ENCODE results near the gene NDE1.
A peak's percentile ranks its signal among the peaks of the same experiment; 100 is the strongest.
"Not testable (repeated sequence)": the region's sequence is repeated elsewhere in the genome, so short reads cannot be mapped to it uniquely, and the experiment has no call there.

The NDE1 gene

GRCh38 chr16:15641753-15642556 lies 8.1 kb upstream of the NDE1 start:
- Mint-ChIP-seq H3K4me3 (peak overlapping the region; percentile 79), H3K27me3 (no peaks in the 10 kb centered on the region), H3K4me1 (ENCODE audit: low read depth) (peaks cover 49% of the 10 kb centered on the region), H3K27ac (peak overlapping the region; percentile 98), H3K9me3 (no peaks in the 10 kb centered on the region), H3K36me3 (ENCODE audit: low read depth) (peaks cover 44% of the 10 kb centered on the region)
- intact Hi-C loops (cut with micrococcal nuclease) = loop anchor here (2.0 to 5.0 kb wide), 4 partner anchors 31 to 120 kb away; no protein-coding TSS in a partner anchor

DNA sequence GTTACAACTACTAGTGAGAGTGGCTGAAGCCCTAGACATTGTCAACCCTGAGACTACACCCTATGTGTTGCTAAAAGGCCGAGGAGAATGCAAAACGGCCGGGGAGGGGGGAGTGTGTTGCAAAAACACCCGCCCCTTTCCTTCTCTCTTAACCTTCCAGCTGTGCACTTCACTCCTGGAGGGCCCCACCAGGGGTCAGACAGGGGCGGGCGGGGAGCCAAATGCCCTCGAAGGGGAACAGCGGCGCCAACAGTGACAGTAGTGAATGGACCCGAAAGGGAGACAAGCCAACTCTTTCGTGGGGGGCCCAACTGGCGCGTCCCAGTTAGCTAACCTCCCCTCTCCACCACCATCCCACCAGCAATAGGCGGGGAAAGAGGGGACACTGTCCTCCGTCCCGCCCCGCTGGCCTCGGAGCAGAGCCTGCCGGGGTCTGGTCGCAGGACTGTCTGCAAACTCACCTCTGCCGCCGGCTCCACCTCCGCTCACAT lies 7.4 kb upstream of the NDE1 start:
- Mint-ChIP-seq H3K36me3 (ENCODE audit: low read depth) (peaks cover 38% of the 10 kb centered on the region), H3K4me3 (peak overlapping the region; percentile 79), H3K9me3 (no peaks in the 10 kb centered on the region), H3K27me3 (no peaks in the 10 kb centered on the region), H3K4me1 (ENCODE audit: low read depth) (peaks cover 42% of the 10 kb centered on the region), H3K27ac (peak overlapping the region; percentile 98)
- intact Hi-C loops (cut with micrococcal nuclease) = loop anchor here (2.0 to 5.0 kb wide), 4 partner anchors 30 to 120 kb away; no protein-coding TSS in a partner anchor

DNA sequence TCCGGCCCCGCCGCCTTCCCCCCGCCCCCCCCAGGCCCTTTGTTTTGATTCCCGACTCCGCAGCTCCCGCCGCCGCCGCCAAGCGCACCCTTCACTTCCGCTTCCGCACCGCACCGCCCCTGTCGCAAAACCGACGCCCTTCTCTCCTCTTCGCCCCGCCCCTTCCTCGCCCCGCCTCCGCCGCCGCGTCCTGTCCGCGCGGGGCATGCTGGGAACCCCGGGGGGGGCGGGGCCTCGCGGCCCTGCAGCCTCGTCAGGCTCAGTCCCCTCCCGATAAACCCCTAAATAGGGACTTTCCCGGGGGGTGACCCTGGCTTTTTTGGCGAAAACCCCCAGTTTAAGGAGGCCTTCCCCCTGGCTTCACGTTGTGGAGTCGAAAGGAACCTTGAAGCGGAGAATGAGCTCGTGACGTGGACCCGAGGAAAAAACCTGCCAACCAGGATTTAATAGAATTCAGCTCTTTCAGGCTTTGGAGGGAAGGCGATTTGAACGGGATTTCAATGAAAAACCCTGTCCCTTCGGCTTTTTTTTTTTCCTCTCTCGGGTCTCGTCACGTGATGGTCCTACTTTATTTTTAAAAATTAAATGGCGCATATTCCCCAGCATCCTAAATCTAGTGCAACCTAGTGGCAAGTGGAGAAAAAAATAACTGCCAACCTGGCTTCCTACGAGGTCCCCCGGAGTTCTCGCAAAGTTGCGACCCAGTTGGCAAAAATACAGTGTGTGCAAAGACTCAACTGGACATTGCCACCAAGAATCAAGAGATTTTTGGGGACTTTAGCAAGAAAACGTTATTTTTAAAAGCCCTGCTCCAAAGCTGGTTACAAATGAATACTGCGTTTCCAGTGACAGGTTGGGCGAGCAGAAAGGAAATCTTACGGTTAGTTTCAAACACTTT lies 6.7 kb upstream of the NDE1 start, which contains the start of gene MARF1:
Gene MARF1, minus strand, starts transcription at position 107 of the 898 bp plus-strand sequence. CDS start 3,921 bp downstream, outside the sequence.
- peak within 1 kb of the TSS; percentile 79 for H3K4me3 Mint-ChIP-seq
- H3K9me3 Mint-ChIP-seq = no peaks in the 10 kb centered on the region
- peaks cover 39% of the 10 kb centered on the region for H3K4me1 Mint-ChIP-seq (ENCODE audit: low read depth)
- H3K36me3 Mint-ChIP-seq (ENCODE audit: low read depth) = peaks cover 31% of the 10 kb centered on the region
- H3K27me3 Mint-ChIP-seq = no peaks in the 10 kb centered on the region
- intact Hi-C loops (cut with micrococcal nuclease) = loop anchor here (2.0 to 5.0 kb wide), 4 partner anchors 30 to 121 kb away; no protein-coding TSS in a partner anchor
- H3K27ac Mint-ChIP-seq = peak within 1 kb of the TSS; percentile 98

GRCh38 chr16:15643946-15644250 lies 6.1 kb upstream of the NDE1 start:
- Mint-ChIP-seq H3K36me3 (ENCODE audit: low read depth) (peaks cover 25% of the 10 kb centered on the region), H3K4me3 (peak overlapping the region; percentile 79), H3K27me3 (no peaks in the 10 kb centered on the region), H3K27ac (peak overlapping the region; percentile 98), H3K4me1 (ENCODE audit: low read depth) (peaks cover 33% of the 10 kb centered on the region), H3K9me3 (no peaks in the 10 kb centered on the region)
- intact Hi-C loops (cut with micrococcal nuclease) = loop anchor here (2.0 to 5.0 kb wide), 4 partner anchors 29 to 122 kb away; no protein-coding TSS in a partner anchor

GRCh38 chr16:15644267-15644961 lies 5.6 kb upstream of the NDE1 start:
- peaks cover 20% of the 10 kb centered on the region for H3K36me3 Mint-ChIP-seq (ENCODE audit: low read depth)
- no peaks in the 10 kb centered on the region for H3K27me3 Mint-ChIP-seq
- intact Hi-C loops (cut with micrococcal nuclease) = loop anchor here (5.0 kb wide), 2 partner anchors 47 to 122 kb away; no protein-coding TSS in a partner anchor
- H3K27ac Mint-ChIP-seq = peak overlapping the region; percentile 98
- H3K4me3 Mint-ChIP-seq = no peak overlapping the region
- peaks cover 28% of the 10 kb centered on the region for H3K4me1 Mint-ChIP-seq (ENCODE audit: low read depth)
- H3K9me3 Mint-ChIP-seq = no peaks in the 10 kb centered on the region

DNA sequence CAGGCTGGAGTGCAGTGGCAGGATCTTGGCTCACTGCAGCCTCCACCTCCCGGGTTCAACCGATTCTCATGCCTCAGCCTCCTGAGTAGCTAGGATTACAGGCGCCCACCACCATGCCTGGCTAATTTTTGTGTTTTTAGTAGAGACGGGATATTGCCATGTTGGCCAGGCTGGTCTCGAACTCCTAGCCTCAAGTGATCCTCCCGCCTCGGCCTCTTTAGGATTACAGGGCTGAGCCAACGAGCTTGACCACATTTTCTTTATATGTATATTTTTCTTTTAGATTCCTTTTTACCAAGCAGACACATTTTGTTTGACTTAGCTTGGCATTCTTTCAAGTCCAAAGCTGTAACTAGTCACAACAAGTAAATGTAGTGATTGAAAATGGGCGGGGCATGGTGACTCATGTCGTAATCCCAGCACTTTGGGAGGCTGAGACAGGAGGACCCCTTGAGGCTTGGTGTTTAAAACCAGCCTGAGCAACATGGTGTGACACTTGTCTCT lies 5.0 kb upstream of the NDE1 start:
- H3K4me1 Mint-ChIP-seq (ENCODE audit: low read depth) = peaks cover 28% of the 10 kb centered on the region
- intact Hi-C loops (cut with micrococcal nuclease) = loop anchor here (5.0 kb wide), 2 partner anchors 48 to 123 kb away; no protein-coding TSS in a partner anchor
- H3K27me3 Mint-ChIP-seq, H3K4me3 Mint-ChIP-seq, H3K27ac Mint-ChIP-seq, H3K9me3 Mint-ChIP-seq: not testable (repeated sequence)
- H3K36me3 Mint-ChIP-seq (ENCODE audit: low read depth) = peaks cover 15% of the 10 kb centered on the region

- H3K4me3 Mint-ChIP-seq; H3K27ac Mint-ChIP-seq; intact Hi-C loops (cut with micrococcal nuclease); H3K9me3 Mint-ChIP-seq; H3K27me3 Mint-ChIP-seq: not testable (repeated sequence)
- Mint-ChIP-seq H3K36me3 (ENCODE audit: low read depth) (peaks cover 19% of the 10 kb centered on the region), H3K4me1 (ENCODE audit: low read depth) (peaks cover 23% of the 10 kb centered on the region)
Observed at GRCh38 chr16:15646557-15647293, 3.3 kb upstream of the NDE1 start.

DNA sequence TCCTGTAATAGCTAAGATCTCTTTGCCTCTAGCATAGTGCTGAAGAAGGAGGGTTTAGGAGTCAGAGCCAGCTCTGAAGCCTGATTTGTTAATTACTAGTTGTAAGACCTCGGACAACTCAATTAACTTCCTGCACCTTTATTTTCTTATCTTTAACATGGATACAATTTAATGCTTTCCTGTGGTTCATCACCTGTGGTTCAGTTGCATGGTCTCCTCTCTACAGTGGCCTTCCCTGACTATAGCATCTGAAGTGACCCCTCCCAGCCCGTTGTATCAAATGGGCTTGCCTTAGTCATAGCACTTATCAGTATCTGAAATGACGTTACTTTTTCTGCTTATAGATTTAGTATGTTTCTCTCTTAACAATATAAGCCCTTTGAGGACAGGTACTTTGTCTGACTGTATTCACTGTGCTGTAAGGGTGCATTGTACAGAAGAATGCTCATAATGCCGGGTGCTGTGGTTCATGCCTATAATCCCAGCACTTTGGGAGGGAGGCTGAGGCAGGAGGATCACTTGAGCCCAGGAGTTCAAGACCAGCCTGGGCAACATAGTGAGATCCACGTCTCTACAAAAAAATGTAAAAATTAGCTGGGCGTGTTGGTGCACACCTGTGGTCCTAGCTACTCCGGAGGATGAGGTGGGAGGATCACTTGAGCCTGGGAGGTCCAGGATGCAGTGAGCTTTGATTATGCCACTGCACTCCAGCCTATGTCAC lies 2.6 kb upstream of the NDE1 start:
- Mint-ChIP-seq H3K27me3 (no peaks in the 10 kb centered on the region), H3K36me3 (ENCODE audit: low read depth) (peaks cover 19% of the 10 kb centered on the region), H3K27ac (no peak overlapping the region), H3K4me3 (no peak overlapping the region), H3K4me1 (ENCODE audit: low read depth) (peaks cover 19% of the 10 kb centered on the region), H3K9me3 (no peaks in the 10 kb centered on the region)
- intact Hi-C loops (cut with micrococcal nuclease) = no loop called here

GRCh38 chr16:15648135-15648730 lies 1.8 kb upstream of the NDE1 start:
- Mint-ChIP-seq H3K4me3 (no peak overlapping the region), H3K9me3 (no peaks in the 10 kb centered on the region), H3K36me3 (ENCODE audit: low read depth) (peaks cover 19% of the 10 kb centered on the region), H3K27me3 (no peaks in the 10 kb centered on the region), H3K4me1 (ENCODE audit: low read depth) (peaks cover 26% of the 10 kb centered on the region), H3K27ac (no peak overlapping the region)
- intact Hi-C loops (cut with micrococcal nuclease) = no loop called here

- H3K9me3 Mint-ChIP-seq; H3K27me3 Mint-ChIP-seq; intact Hi-C loops (cut with micrococcal nuclease): not testable (repeated sequence)
- Mint-ChIP-seq H3K4me1 (ENCODE audit: low read depth) (peaks cover 27% of the 10 kb centered on the region), H3K27ac (peak overlapping the region; percentile 94), H3K4me3 (peak overlapping the region; percentile 71), H3K36me3 (ENCODE audit: low read depth) (peaks cover 27% of the 10 kb centered on the region)
Observed at GRCh38 chr16:15649311-15649710, 734 bp upstream of the NDE1 start.

DNA sequence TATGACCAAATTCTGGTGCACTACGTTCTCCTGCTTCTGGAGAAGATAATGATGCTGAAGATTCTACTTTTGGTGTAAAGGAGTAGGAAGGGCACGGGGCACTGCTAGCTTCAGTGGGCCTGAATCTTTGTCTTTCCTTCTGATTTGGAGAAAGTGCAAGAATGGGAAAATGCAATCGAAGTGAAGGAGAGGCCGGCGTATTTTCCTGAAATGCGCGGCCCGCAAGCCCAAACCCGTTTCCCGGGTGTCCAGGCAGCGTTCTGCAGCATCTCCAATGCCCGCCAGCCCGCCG lies 372 bp upstream of the NDE1 start:
- intact Hi-C loops (cut with micrococcal nuclease) = no loop called here
- peaks cover 27% of the 10 kb centered on the region for H3K4me1 Mint-ChIP-seq (ENCODE audit: low read depth)
- peak overlapping the region; percentile 94 for H3K27ac Mint-ChIP-seq
- H3K27me3 Mint-ChIP-seq = no peaks in the 10 kb centered on the region
- H3K36me3 Mint-ChIP-seq (ENCODE audit: low read depth) = peaks cover 29% of the 10 kb centered on the region
- H3K9me3 Mint-ChIP-seq = no peaks in the 10 kb centered on the region
- H3K4me3 Mint-ChIP-seq = peak overlapping the region; percentile 71

- intact Hi-C loops (cut with micrococcal nuclease) = no loop called here
- Mint-ChIP-seq H3K4me3 (peak overlapping the region; percentile 99), H3K27me3 (no peaks in the 10 kb centered on the region), H3K4me1 (ENCODE audit: low read depth) (peaks cover 27% of the 10 kb centered on the region), H3K36me3 (ENCODE audit: low read depth) (peaks cover 29% of the 10 kb centered on the region), H3K9me3 (no peaks in the 10 kb centered on the region), H3K27ac (peak overlapping the region; percentile 94)
Observed at GRCh38 chr16:15650698-15651171, 690 bp downstream of the NDE1 start.

Data from dendritic cell treated with granulocyte-macrophage colony-stimulating factor and Interleukin-4, amounts not matched to agents 40 ng/mL and 50 ng/mL, for 4 days (primary cell).